B cell (primary cell): ENCODE data around the gene FAM53B.

Experiments
- CTCF ChIP-seq: fragments of 200-600 bp; IDR thresholded peaks from one replicate; pipeline ENCODE4 v1.8.0; 2022; ENCODE audit warnings: antibody characterized with exemption, mild to moderate bottlenecking
- EZH2 ChIP-seq: IDR thresholded peaks from 2 replicates; pipeline ENCODE4 v1.6.1; 2012; ENCODE audit warnings: borderline replicate concordance, low read depth, mild to moderate bottlenecking, moderate library complexity, low read length; ENCODE audit not compliant: insufficient read depth, poor library complexity, severe bottlenecking

- no peak for TF ChIP-seq EZH2
- no peak for TF ChIP-seq CTCF
These were observed 74.1 kb downstream of the FAM53B start for GRCh38 chr10:124669824-124670654.
